ENCODE measurements around the gene KLF11.
A peak's percentile ranks its signal among the peaks of the same experiment; 100 is the strongest.
"Not testable (repeated sequence)": the region's sequence is repeated elsewhere in the genome, so short reads cannot be mapped to it uniquely, and the experiment has no call there.

KLF11 gene

GRCh38 chr2:10026940-10027569, 16.3 kb upstream of the KLF11 start:
- DNase-seq (ENCODE audit: low spot score) = no peak

- DNase-seq (ENCODE audit: low spot score) = no peak
Measured at GRCh38 chr2:10027660-10028330, 15.6 kb upstream of the KLF11 start.

GRCh38 chr2:10028407-10028987, 14.9 kb upstream of the KLF11 start:
- DNase-seq (ENCODE audit: low spot score) = peak; percentile 54

GRCh38 chr2:10028988-10029874, 14.1 kb upstream of the KLF11 start:
- peak; percentile 65 for DNase-seq (ENCODE audit: low spot score)

- no peak for DNase-seq (ENCODE audit: low spot score)
Measured at GRCh38 chr2:10029875-10030223, 13.5 kb upstream of the KLF11 start.

GRCh38 chr2:10030311-10030736, 13.0 kb upstream of the KLF11 start:
- DNase-seq (ENCODE audit: low spot score) = peak; percentile 57

GRCh38 chr2:10030798-10031197, 12.6 kb upstream of the KLF11 start:
- not testable (repeated sequence) for DNase-seq (ENCODE audit: low spot score)

GRCh38 chr2:10031886-10032745, 11.2 kb upstream of the KLF11 start:
- no peak for DNase-seq (ENCODE audit: low spot score)

- no peak for DNase-seq (ENCODE audit: low spot score)
Measured at GRCh38 chr2:10032746-10033105, 10.6 kb upstream of the KLF11 start.

GRCh38 chr2:10033251-10034006, 9.9 kb upstream of the KLF11 start:
- no peak for DNase-seq (ENCODE audit: low spot score)

GRCh38 chr2:10034333-10035052, 8.9 kb upstream of the KLF11 start:
- DNase-seq (ENCODE audit: low spot score) = no peak

GRCh38 chr2:10035053-10035422, 8.3 kb upstream of the KLF11 start:
- no peak for DNase-seq (ENCODE audit: low spot score)

GRCh38 chr2:10035633-10036032, 7.7 kb upstream of the KLF11 start:
- DNase-seq (ENCODE audit: low spot score) = no peak

GRCh38 chr2:10036095-10036884, 7.1 kb upstream of the KLF11 start:
- DNase-seq (ENCODE audit: low spot score) = no peak

GRCh38 chr2:10038123-10038522, 5.2 kb upstream of the KLF11 start:
- DNase-seq (ENCODE audit: low spot score) = no peak

GRCh38 chr2:10038716-10039115, 4.6 kb upstream of the KLF11 start:
- no peak for DNase-seq (ENCODE audit: low spot score)

- DNase-seq (ENCODE audit: low spot score) = no peak
Measured at GRCh38 chr2:10039658-10040410, 3.5 kb upstream of the KLF11 start.

- no peak for DNase-seq (ENCODE audit: low spot score)
Measured at GRCh38 chr2:10041711-10042110, 1.6 kb upstream of the KLF11 start.

All from ecto neural progenitor cell (in vitro differentiated cells).